SK-N-DZ (cell line): ENCODE measurements around the gene NRF1.

ENCODE experiments used
- DNase-seq: peaks from one replicate; pipeline ENCODE4 v3.0.0-alpha.2; 2015; ENCODE audit warnings: low spot score

Gene NRF1

DNA sequence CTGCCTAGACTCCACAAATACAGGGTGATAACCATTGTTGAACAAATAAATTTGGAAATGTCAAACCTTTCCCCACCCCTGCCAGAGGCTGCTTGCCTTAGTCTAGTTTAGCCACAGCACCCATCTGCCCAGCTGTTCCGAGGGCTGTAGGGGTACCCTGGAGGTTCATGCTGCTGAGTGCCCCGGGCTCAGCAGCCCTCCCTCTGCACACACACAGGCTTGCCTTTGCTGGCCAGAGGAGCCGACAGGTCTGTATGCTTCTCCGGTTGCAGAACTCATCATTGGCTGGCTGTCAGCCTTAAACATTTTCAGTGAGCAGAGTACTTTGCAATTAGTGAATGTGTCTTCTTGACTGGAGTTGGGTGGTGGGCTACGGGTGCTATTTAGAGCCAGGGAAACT is 122.9 kb downstream of the NRF1 start:
- DNase-seq = no peak

GRCh38 chr7:129739427-129739826 is 127.9 kb downstream of the NRF1 start:
- DNase-seq = no peak

- DNase-seq = no peak
Observed at GRCh38 chr7:129740574-129741410, 129.3 kb downstream of the NRF1 start.

GRCh38 chr7:129741743-129742213 is 130.3 kb downstream of the NRF1 start:
- peak; percentile 37 for DNase-seq

GRCh38 chr7:129742256-129742655 is 130.7 kb downstream of the NRF1 start:
- no peak for DNase-seq

DNA sequence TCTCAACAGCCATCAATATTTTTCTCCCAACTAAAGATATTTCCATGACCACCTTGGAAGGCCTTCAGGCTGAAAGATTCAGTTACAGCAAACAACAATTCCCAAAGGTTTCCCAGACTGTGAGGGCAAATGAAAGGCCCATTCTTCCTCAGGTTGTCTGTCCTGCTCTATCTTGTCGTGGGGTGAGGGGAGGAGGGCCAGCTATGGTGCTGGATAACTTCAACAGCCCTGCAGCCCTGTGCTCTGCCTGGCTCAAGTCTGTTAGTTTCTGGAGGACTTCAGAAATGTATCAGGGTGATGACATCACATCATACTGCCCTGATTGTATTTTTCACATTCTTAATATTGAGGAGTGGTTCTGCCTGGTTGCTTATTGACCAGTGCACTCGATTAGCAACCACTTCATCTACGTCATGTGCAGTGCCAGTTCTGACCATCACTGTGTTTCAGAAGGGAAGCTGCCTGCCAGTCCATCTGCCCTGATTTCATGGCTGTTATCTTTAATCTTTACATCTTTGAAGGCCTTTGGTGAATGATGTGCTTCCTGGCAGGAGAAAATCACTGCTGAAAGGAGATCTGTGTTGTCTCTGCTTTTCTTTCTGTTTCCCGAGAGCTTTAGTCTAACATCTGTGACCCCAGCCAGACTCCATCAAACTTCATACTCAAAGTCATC is 135.5 kb downstream of the NRF1 start:
- DNase-seq = peak; percentile 79

DNA sequence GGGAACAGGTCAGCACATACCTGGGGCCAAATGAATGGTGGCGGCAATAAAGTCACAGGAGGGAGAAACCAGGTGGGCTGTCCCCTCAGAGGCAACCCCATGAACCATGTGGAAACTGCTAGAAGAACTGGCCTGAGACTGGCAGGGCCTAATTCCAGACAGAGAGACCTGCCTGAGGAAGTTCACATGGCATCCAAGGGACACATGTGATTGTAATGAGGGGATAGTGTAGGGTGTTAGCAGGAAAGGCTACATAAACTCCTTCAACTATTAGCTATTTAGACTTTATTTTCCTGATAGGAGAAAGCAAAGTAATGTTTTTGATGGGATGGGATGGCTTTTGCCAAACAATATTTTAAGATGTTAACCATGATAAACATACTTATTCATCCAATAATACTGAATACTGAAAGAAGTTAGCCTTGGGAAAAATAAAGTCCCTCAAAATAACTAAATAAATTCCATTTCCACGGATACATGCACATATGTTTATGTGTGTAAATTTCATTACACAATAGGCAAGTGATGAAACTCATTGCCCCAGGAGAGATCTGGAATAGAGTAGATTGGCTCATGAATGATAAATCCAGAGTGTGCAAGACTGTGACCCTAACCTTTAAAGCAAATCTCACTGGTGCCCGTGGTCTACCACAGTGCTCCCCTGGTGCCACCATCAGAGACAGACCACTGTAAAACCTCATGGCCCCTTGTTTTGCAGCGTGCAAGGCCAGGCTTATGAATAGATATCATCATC is 137.0 kb downstream of the NRF1 start:
- no peak for DNase-seq

DNA sequence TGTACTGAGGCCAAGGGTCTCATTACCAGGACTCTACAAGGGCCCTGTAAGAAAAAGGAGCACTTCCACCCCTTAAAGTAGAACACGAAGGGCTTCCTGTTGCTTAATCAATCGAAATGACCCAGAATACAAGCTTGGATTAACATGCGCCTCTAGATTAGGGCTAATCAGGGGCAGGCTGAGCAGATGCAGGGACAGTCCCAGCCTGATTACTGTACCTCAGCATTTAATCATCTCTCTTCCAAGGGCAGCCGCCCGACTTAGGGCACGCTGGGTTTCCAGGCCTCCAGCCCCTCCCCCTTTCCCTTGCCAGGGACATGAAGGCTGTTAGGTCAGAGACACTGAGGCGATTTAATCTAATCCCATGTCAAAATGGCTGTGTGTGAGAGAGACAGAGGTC is 138.6 kb downstream of the NRF1 start:
- peak; percentile 79 for DNase-seq

- DNase-seq = no peak
Observed at GRCh38 chr7:129750501-129750900, 139.0 kb downstream of the NRF1 start.

DNA sequence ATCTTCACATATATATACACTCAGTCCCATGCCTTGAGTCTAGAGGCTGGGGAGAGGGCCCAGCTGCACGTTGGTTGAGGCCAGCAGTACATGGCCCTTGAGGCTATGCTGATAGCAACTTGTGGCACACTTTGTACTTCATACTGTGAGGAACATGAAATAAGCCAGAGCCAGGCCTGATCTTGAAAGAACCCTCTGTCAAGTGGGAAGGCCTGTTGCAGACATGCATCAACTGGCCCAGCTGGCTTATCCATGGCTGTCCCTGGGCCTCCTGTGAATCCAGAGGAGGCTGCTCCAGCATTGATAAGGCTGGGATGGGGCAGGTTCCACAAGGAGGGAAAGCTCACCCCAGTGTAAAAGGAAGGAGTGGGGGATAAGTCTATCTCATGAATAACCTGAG is 140.4 kb downstream of the NRF1 start:
- no peak for DNase-seq

DNA sequence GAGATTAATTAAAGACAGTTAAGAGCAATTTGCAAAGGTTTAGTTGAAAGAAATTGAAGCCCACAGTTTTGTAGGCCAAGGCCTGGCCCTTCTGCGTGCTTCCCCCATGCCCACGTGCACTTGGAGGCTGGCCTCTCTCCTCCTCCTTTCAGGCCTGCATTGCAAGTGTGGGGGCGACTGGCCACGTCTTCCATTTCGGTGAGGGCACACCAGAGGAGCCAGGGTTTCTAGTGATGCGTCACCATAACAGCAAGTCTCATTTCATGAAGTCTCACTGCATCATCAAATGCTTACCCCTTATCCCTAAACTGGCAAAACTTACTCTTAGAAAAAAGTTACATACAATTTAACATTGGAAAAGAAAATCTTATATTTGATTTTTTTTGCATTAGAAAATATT is 141.2 kb downstream of the NRF1 start:
- no peak for DNase-seq

- no peak for DNase-seq
Observed at GRCh38 chr7:129754406-129754805, 142.9 kb downstream of the NRF1 start.

DNA sequence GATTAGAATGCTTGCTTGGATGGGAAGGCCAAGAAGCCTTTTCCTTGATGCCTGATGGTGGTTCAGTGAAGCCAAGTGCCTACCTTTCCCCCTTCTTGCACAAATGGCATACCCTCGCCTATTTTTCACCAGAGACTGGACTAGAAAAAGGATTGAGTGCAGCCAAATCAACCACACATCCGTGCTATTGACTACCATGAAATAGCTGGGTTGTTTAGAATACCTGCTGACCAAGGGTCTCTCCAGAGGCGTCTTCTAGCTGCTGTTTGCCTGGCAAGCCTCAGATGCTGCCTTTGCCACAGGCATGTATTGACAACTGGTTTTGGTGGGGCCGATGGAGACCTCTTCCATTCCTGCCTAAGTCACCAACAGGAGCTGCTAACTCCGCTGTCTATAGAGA is 146.5 kb downstream of the NRF1 start:
- DNase-seq = no peak

DNA sequence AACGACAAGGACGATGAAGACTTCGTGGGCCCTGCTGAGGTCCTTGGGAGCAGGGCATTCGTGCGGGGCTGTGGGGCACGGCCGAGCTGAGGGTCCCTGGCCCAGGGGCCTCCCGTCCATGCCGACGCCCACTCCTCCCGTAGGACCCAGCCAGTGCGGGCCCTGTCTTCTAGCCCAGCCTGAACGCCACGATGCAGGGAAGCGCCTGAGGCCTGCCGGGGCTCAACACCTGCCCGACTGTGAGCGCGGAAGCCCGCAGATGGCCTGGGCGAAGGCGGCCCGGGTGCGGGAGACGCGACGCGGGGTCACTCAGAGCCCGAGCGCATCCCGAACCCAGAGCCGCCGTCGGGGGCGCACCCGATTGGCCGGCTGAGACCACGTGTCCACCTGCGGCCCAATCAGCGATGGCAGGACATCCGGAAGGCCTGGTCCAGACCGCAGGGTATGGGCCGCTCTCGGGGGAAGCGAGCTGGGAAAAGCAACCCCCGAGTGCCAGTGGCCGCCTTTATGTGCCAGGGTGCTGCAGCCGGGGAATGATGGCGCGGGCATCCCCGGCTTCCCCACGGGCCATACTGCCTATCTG is 151.0 kb downstream of the NRF1 start:
- DNase-seq = no peak

DNA sequence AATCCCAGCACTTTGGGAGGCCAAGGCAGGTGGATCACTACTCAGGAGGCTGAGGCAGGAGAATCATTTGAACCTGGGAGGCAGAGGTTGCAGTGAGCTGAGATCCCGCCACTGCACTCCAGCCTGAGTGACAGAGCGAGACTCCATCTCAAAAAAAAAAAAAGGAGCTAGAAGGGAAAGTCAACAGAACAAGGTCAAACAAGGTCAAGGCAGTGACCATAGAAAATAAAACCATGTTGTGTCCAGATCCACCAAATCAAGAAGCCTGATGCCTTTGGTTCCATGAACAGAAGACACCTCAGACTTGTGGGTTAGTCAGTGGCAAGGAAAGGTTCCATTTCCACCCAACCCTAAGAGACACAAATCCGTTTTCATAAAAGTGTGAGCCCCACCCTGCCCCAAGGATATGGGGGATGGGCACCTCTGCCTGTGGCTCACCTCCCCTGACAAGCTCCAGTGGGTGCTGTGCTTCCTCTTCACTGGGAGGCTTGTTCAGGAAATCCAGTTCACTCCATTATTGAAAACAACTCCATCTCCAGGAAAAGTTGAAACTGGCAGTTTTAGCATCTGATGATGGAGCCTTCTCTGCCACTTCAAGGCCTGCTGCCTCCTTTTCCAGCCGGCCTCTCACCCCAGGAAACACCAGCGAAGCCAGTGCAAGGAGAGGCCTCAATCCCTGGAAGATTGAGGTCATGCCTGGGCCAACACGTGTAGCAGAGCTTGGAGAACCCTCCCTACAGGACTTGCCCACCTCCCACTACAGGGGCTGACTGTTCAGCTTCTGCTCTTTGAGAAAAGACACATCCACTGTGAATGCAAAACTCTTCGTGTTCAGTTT is 152.9 kb downstream of the NRF1 start:
- no peak for DNase-seq

GRCh38 chr7:129765352-129765751 is 153.8 kb downstream of the NRF1 start:
- DNase-seq = no peak

DNA sequence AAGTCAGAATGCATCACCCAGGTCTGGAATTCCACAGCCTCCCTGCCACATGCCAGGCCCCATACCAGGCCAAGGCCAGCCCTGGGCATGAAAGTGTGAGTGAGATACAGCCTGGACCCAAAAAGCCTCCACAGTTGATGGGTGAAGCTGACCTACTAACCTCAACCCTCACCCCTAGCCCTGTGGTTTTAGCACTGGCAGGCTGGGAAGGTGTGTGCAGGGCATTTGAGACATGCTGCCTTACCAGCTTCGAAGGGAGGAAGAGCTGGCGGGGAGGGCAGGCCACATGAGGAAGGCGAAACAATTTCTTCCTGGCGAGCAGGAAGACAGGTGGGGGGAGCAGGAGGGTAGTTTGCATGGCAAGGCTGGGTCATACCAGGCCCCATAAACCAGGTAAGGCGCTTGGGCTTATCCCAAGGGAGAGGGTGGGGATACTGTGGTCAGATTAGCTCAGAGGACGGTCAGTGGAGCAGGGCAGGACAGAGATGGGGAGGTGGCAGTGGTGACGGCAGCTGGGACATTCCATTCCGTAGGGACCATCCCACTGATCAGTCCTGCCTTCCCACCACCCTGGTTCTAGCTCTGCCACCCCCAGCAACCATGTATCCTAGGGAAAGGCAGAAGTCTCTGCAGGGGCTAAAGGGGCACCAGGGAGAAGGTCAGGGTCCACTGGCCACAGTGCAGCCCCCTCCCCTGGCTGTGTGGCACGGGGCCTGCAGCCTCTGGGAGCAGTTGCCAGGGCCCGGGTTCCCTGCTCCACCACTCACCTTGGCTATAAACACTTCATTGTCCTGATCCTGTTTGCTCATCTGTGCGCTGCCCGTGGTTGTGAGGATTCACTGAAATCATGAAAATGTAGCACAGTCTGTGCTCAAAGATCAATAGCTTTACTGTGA is 155.8 kb downstream of the NRF1 start:
- no peak for DNase-seq

DNA sequence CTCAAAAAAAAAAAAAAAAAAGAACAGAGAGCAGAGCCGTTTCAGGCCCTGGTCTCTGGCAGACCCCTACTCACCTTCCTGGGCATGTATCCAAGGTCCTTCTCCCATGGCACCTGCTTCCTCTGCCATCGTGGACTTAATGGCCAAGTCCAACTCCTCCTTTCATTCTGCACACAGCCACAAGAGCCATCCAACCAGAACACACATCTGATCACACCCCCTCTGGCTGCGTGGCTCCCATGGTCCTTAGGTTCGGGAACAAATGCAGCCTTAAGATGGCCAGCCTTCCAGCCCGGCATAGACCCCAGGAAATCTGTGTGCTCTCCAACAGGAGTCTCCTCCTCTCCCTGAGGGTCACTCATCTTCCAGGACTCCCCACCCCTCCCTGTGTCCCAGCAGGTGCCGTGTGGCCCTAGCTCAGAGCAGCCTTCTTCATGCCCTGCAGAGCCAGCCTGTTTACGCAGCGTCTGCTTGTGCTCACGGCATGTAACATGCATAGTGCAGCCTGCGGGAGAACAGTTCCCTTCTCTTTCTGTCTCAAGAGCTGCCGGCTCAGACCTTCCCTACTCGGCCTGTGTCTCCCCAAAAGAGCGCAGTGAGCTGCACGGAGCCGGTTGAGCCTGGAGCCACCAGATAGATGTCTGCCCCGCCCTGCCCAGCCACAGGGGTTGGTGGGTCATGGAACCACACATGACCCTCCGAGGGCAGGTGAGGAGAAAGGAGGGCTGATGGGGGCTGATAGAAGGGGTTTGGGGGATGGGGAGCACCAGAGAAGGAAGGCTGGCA is 157.3 kb downstream of the NRF1 start:
- no peak for DNase-seq

DNA sequence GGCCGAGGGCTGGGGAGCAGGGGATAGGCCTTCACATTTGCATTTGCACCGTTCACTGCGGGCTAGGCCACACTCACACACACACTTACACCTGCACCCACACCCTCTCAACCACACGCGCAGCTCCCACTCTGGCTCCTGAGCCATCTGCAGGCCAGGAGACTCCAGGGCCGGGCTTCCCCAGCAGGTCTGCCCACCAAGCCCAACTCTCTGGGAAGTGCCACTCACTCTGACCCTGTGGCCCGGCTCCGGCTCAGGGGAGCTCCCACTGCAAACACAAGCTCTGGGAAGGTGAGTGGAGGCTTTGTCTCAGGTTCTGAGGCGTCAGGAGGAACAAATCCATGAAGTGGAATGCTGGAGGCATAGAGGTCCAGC is 157.9 kb downstream of the NRF1 start:
- DNase-seq = no peak
